Lung (tissue), 12 donors: Measurements from ENCODE around the gene DENND6B. TPM values are rescaled to one million over a fixed set of nuclear protein-coding genes. Genes with fewer than 3 reads are reported as not detected.

Experiments used
- ATAC-seq: fragments of 200-7000 bp; cut with Tn5 transposase; one replicate; pipeline ENCODE4 v1.9.1; 2020; ENCODE audit warnings: moderate number of reproducible peaks; ENCODE audit not compliant: insufficient read depth, low FRiP score
- DNase-seq, 3 donors: peaks; one replicate each; pipeline ENCODE4 v3.0.0-alpha.2; 2013 to 2017
- H3K27ac ChIP-seq, 2 donors: one replicate each; pipeline ENCODE4 v1.5.1; 2013; ENCODE audit warnings: mild to moderate bottlenecking in 2 of 2, moderate library complexity in 2 of 2, control low read depth in 1 of 2, inconsistent platforms in 1 of 2, low read depth in 1 of 2, low read length in 1 of 2
- H3K27me3 ChIP-seq, 3 donors: one replicate each; pipeline ENCODE4 v1.5.1; 2013; ENCODE audit warnings: low read length in 2 of 3; ENCODE audit not compliant: control insufficient read depth in 3 of 3, insufficient read depth in 3 of 3
- H3K36me3 ChIP-seq, 4 donors: one replicate each; pipeline ENCODE4 v1.5.1; 2013; ENCODE audit warnings: low read length in 4 of 4, mild to moderate bottlenecking in 1 of 4, moderate library complexity in 1 of 4; ENCODE audit not compliant: control insufficient read depth in 4 of 4, insufficient read depth in 4 of 4
- H3K4me1 ChIP-seq, 5 donors: one replicate each; pipeline ENCODE4 v1.5.1; 2013; ENCODE audit warnings: low read length in 5 of 5, mild to moderate bottlenecking in 2 of 5, moderate library complexity in 1 of 5; ENCODE audit not compliant: control insufficient read depth in 5 of 5, insufficient read depth in 5 of 5
- H3K4me3 ChIP-seq: one replicate; pipeline ENCODE4 v1.5.1; 2013; ENCODE audit warnings: mild to moderate bottlenecking, control low read depth, moderate library complexity
- H3K9ac ChIP-seq, 2 donors: one replicate each; pipeline ENCODE4 v1.5.1; 2013; ENCODE audit warnings: low read length in 2 of 2, control low read depth in 1 of 2; ENCODE audit not compliant: insufficient read depth in 1 of 2
- H3K9me3 ChIP-seq, 4 donors: one replicate each; pipeline ENCODE4 v1.5.1; 2013; ENCODE audit warnings: low read length in 3 of 4, mild to moderate bottlenecking in 1 of 4, moderate library complexity in 1 of 4; ENCODE audit not compliant: control insufficient read depth in 4 of 4, insufficient read depth in 3 of 4
- WGBS, 2 donors: extraction: QIAGEN DNeasy Blood & Tissue Kit; methylation state at CpG; one replicate each; pipeline ENCODE4 v1.1.7; 2013; 5-methylcytosine and 5-hydroxymethylcytosine counted together
- polyA plus RNA-seq, 2 donors: library from polyadenylated mRNA; stranded (reverse); fragments of 200-250 nt; gene quantifications; one replicate each; pipeline ENCODE4 v1.2.1, GENCODE V29; 2013
- total RNA-seq, 2 donors: library from RNA; depleted of rRNA in 1 of 2; stranded (reverse); fragments of >200 nt in 1 of 2; gene quantifications; one replicate each; pipeline ENCODE4 v1.2.1, GENCODE V29; 2014 to 2021
- TF ChIP-seq, protein P1 (sequence below): IDR thresholded peaks from 2 replicates; pipeline ENCODE4 v1.5.1; 2012; ENCODE audit warnings: mild to moderate bottlenecking; ENCODE audit errors: control extremely low read depth, extremely low read depth
- donor health status: control.
- donor health status: control.
- donor health status: Bipolar disorder and iron deficiency.
- donor health status: healthy.
- donor health status: DM: yes; HTN: yes; CAD: no.

The DENND6B gene
- total and polyA plus RNA-seq, 4 donors, result 8.0 to 26.0 (median 12.6) TPM

DNA sequence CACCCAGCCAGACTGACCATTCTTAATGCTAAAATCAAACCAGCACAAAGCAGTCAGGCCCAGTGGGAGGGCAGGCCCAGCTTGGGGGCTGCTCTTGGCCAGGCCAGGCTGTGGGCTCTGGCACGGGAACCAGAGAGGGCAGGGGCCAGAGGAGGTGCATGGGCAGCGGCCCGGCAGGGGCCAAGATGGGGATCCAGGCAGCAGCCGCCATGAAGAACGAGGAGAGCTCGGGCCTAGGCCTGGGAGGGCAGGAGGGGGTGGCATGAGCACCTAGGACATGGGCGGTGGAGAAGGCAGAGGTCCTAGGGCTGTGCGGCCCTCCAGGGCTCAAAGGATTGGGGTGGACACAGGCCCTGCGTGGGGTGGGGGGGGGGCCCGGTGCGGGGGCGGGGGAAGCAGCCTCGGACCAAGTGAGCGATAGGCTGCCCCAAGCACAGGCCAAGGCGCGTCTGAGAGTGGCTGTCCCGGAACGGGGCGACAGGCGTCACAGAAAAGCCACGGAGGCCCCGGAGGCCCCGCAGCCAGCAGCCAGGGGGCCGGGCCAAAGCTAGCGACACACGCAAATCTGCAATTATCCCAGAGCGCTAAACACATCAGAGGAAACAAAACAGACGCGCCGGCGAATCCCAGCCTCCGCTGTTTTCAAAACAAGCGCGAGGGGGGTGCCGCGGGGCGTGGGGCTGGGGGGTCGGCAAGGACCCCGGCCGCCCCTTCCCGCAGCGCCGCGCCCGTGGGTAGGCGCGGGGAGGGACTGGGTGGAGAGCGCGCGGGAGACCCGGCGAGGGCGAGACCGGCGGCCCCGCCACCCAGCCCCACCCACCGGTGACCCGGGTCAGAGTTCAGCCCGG, 27.7 kb downstream of the DENND6B start:
- Histone ChIP-seq H3K9me3 (no peaks in the 10 kb centered on the region), H3K9ac (no peak overlapping the region), H3K27ac (peak overlapping the region in 1 of 2 donors; percentile 58), H3K36me3 (peaks cover 0 to 17% (median 1%) of the 10 kb centered on the region in 4 donors), H3K27me3 (no peaks in the 10 kb centered on the region), H3K4me3 (no peak overlapping the region), H3K4me1 (peaks cover 11 to 65% (median 37%) of the 10 kb centered on the region in 5 donors)
- DNase-seq (peak; percentile 62 to 74 (median 72)), ATAC-seq (no peak)
- TF ChIP-seq, protein P1, sequence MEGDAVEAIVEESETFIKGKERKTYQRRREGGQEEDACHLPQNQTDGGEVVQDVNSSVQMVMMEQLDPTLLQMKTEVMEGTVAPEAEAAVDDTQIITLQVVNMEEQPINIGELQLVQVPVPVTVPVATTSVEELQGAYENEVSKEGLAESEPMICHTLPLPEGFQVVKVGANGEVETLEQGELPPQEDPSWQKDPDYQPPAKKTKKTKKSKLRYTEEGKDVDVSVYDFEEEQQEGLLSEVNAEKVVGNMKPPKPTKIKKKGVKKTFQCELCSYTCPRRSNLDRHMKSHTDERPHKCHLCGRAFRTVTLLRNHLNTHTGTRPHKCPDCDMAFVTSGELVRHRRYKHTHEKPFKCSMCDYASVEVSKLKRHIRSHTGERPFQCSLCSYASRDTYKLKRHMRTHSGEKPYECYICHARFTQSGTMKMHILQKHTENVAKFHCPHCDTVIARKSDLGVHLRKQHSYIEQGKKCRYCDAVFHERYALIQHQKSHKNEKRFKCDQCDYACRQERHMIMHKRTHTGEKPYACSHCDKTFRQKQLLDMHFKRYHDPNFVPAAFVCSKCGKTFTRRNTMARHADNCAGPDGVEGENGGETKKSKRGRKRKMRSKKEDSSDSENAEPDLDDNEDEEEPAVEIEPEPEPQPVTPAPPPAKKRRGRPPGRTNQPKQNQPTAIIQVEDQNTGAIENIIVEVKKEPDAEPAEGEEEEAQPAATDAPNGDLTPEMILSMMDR, result no peak
- 17 to 35% methylated on average over 52 to 59 of the region's 59 CpGs for WGBS, 2 donors

DNA sequence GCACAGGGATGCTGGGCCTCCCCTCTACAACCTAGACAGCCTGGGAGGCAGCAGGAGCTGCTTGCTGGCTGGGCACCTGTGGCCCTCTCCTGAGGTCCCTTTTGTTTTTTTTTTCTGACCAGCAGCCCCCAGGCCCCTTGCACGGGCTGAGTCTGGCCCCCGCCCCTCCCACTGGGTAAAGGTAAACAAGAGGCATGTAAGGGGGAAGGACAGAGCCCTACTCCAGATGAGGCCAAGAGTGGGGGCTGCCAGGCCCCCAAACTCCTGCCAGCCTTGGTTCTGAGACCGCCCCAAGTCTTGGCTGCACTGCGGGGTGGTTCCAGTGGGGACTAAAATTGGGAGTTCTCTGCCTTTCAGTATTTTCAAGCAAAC, 28.6 kb downstream of the DENND6B start:
- H3K9me3 ChIP-seq, result no peaks in the 10 kb centered on the region
- H3K27ac ChIP-seq, result peak overlapping the region in 1 of 2 donors; percentile 66
- H3K4me1 ChIP-seq, result peaks cover 11 to 64% (median 41%) of the 10 kb centered on the region in 5 donors
- 75 to 80% methylated on average over 4 of the region's 4 CpGs for WGBS, 2 donors
- H3K4me3 ChIP-seq, result no peak overlapping the region
- H3K36me3 ChIP-seq, result peaks cover 0 to 14% (median 1%) of the 10 kb centered on the region in 4 donors
- H3K27me3 ChIP-seq, result no peaks in the 10 kb centered on the region
- TF ChIP-seq, protein P1, result no peak
- no peak for ATAC-seq
- DNase-seq, result no peak
- no peak overlapping the region for H3K9ac ChIP-seq

DNA sequence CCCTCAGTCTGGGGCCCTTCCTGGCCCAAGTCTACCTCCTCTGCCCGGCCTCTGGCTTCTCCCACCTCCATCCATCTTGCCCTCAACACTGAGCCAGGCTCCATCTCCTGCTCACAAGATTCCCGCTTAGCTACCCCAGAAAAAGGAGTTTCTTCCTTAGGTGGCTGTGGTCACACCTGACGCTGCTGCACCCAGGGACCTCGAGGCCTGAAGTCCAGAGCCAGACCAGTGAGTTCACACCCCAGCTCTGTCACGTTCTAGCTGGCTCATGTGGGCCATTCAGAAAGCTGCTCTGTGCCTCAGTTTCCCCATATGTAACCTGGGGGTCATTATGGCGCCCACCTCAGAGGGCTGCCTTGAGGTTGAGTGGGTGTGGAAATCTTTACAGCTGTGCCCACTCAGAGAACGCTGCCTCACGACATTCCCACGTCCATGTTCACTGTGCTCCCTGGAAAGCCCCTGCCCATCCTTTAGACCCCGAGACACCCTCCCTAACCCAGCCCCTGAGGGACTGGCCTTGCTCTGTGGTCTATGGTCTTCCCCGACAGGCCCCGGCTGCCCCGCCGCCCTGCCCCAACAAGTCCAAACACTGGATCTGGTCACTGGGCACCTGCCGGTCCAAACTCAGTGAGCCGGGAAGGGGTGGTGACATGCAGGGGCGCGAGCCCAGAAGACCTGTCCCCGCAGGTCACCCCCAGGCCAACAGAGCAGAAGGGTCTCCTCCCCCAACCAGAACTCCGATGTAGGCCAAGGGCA, 29.1 kb downstream of the DENND6B start:
- Histone ChIP-seq H3K27ac (peak overlapping the region in 1 of 2 donors; percentile 66), H3K36me3 (peaks cover 0 to 9% (median 1%) of the 10 kb centered on the region in 4 donors), H3K27me3 (no peaks in the 10 kb centered on the region), H3K9ac (no peak overlapping the region), H3K4me3 (no peak overlapping the region), H3K4me1 (peaks cover 9 to 64% (median 41%) of the 10 kb centered on the region in 5 donors), H3K9me3 (no peaks in the 10 kb centered on the region)
- TF ChIP-seq, protein P1, result no peak
- ATAC-seq (no peak), DNase-seq (no peak)
- WGBS, 2 donors, result 86 to 90% methylated on average over 20 of the region's 20 CpGs
